Vagina (tissue), 2 donors: ENCODE measurements around the gene INTS3. TPM values are rescaled to one million over a fixed set of nuclear protein-coding genes. Genes with fewer than 3 reads are reported as not detected.

Source experiments
- DNase-seq, 2 donors: peaks; one replicate each; pipeline ENCODE4 v3.0.0-alpha.2; 2017; ENCODE audit errors: extremely low spot score in 2 of 2
- H3K27ac ChIP-seq: fragments of 200-600 bp; sonication (generic); one replicate; pipeline ENCODE4 v1.5.1; 2019
- H3K27me3 ChIP-seq: fragments of 200-600 bp; sonication (generic); one replicate; pipeline ENCODE4 v1.5.1; 2019
- H3K36me3 ChIP-seq, 2 donors: fragments of 200-600 bp; sonication (generic); one replicate each; pipeline ENCODE4 v1.5.1; 2017 to 2019
- H3K4me1 ChIP-seq: fragments of 200-600 bp; sonication (generic); one replicate; pipeline ENCODE4 v1.5.1; 2019
- H3K4me3 ChIP-seq, 2 donors: fragments of 200-600 bp; sonication (generic); 1 replicate in 1 of 2; 2 replicates in 1 of 2; pipeline ENCODE4 v1.5.1; 2016 to 2019
- H3K9me3 ChIP-seq: fragments of 200-600 bp; sonication (generic); one replicate; pipeline ENCODE4 v1.5.1; 2019
- CTCF ChIP-seq, 3 experiments: fragments of 450-650 bp in 2 of 3; fragments of 200-600 bp in 1 of 3; sonication (generic) in 1 of 3; IDR thresholded peaks; one replicate each; pipeline ENCODE4 v1.5.1; 2017 to 2019; ENCODE audit warnings: antibody characterized with exemption in 3 of 3, mild to moderate bottlenecking in 2 of 3, moderate library complexity in 2 of 3
- POLR2A ChIP-seq, 2 donors: fragments of 450-650 bp; IDR thresholded peaks; one replicate each; pipeline ENCODE4 v1.6.1; 2017; ENCODE audit warnings: antibody characterized with exemption in 2 of 2, mild to moderate bottlenecking in 2 of 2, moderate library complexity in 2 of 2
- POLR2AphosphoS5 ChIP-seq, 2 donors: sonication (generic); formaldehyde crosslinking; IDR thresholded peaks; one replicate each; pipeline ENCODE4 v1.9.0; 2017; ENCODE audit warnings: antibody characterized with exemption in 2 of 2, mild to moderate bottlenecking in 2 of 2, low read depth in 1 of 2; ENCODE audit not compliant: insufficient read depth in 1 of 2
- intact Hi-C: fragments of 100-400 bp; cut with DNase I; formaldehyde crosslinking; loops from one replicate; pipeline ENCODE4 v1.15.1; 2023
- total RNA-seq: library from RNA; depleted of rRNA; stranded (reverse); fragments of >200 nt; gene quantifications from one replicate; pipeline ENCODE4 v1.2.3, GENCODE V29; 2016

INTS3 gene
- total RNA-seq, 1 donor from 2014 or later: 45.9 TPM

DNA sequence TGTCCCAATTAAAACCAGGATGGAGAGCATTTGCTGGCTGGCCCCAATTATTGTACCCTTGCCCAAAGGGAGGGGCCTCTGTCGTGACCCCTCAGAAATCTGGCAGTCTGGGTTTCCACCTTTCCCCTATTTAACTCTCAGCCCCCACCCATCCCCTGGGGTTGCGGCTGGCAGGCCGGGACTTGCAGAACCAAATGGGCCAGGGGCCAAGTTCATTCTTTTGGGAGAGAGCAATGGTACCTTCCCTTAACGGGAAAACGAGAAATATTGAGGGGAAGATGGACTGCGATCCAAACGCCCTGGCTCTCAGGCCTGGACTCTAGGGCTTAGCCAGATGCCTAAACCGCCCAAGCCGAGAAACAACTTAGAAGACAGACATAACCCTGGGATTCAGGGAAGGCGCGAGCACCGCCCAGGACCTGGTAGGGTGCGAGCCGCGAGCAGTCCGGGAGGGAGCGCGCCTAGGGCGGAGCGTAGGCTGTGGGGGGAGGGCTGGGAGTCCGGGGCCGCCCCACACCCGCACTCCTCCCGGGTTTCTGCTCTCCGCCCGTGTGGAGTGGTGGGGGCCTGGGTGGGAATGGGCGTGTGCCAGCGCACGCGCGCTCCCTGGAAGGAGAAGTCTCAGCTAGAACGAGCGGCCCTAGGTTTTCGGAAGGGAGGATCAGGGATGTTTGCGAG lies 47.1 kb downstream of the INTS3 start, which contains the start of gene SLC27A3:
Gene SLC27A3 (plus strand): TSS at position 628 of the 678 bp plus-strand sequence. CDS start 91 bp downstream, outside the sequence.
- intact Hi-C loops: loop anchor here (5.0 kb wide), 1 partner anchor 98 kb away; the partner anchor contains the start of gene NPR1
- Histone ChIP-seq H3K36me3 (peaks cover 0 to 34% of the 10 kb centered on the region in 2 donors), H3K27me3 (no peaks in the 10 kb centered on the region), H3K27ac (peak within 1 kb of the TSS; percentile 91), H3K9me3 (no peaks in the 10 kb centered on the region), H3K4me3 (peak within 1 kb of the TSS; percentile 69 to 78), H3K4me1 (peaks cover 57% of the 10 kb centered on the region)
- no peak for DNase-seq
- peak; percentile 48 to 82 for TF ChIP-seq POLR2AphosphoS5 (IDR thresholded peaks at IDR 0.05; ENCODE audit: insufficient read depth in 1 of 2, low read depth in 1 of 2)
- no peak for TF ChIP-seq CTCF (IDR thresholded peaks at IDR 0.05)
- TF ChIP-seq POLR2A (IDR thresholded peaks at IDR 0.05): no peak

DNA sequence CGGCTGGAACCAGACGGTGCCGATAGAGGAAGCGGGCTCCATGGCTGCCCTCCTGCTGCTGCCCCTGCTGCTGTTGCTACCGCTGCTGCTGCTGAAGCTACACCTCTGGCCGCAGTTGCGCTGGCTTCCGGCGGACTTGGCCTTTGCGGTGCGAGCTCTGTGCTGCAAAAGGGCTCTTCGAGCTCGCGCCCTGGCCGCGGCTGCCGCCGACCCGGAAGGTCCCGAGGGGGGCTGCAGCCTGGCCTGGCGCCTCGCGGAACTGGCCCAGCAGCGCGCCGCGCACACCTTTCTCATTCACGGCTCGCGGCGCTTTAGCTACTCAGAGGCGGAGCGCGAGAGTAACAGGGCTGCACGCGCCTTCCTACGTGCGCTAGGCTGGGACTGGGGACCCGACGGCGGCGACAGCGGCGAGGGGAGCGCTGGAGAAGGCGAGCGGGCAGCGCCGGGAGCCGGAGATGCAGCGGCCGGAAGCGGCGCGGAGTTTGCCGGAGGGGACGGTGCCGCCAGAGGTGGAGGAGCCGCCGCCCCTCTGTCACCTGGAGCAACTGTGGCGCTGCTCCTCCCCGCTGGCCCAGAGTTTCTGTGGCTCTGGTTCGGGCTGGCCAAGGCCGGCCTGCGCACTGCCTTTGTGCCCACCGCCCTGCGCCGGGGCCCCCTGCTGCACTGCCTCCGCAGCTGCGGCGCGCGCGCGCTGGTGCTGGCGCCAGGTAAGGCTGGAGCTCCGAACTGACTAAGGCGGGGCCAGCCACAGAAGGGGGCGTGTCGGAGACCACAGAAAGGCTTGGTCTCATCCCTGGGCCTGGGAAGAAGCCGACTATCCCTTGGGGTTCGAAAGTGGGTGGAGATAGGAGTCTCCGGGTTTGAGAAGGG lies 47.8 kb downstream of the INTS3 start:
- peak overlapping the region; percentile 91 for H3K27ac ChIP-seq
- H3K36me3 ChIP-seq: peaks cover 0 to 29% of the 10 kb centered on the region in 2 donors
- H3K9me3 ChIP-seq: no peaks in the 10 kb centered on the region
- H3K4me3 ChIP-seq: peak overlapping the region; percentile 69 to 78
- TF ChIP-seq POLR2AphosphoS5 (IDR thresholded peaks at IDR 0.05; ENCODE audit: insufficient read depth in 1 of 2, low read depth in 1 of 2): peak in 1 of 2 donors; percentile 64
- peak in 1 of 2 donors; percentile 65 for TF ChIP-seq POLR2A (IDR thresholded peaks at IDR 0.05)
- no peak for TF ChIP-seq CTCF (IDR thresholded peaks at IDR 0.05)
- intact Hi-C loops: no loop called here
- no peaks in the 10 kb centered on the region for H3K27me3 ChIP-seq
- H3K4me1 ChIP-seq: peaks cover 59% of the 10 kb centered on the region
- no peak for DNase-seq

GRCh38 chr1:153776352-153776751 lies 48.5 kb downstream of the INTS3 start:
- H3K36me3 ChIP-seq: peaks cover 0 to 22% of the 10 kb centered on the region in 2 donors
- H3K27me3 ChIP-seq: no peaks in the 10 kb centered on the region
- DNase-seq: no peak
- peak overlapping the region; percentile 69 to 78 for H3K4me3 ChIP-seq
- peak overlapping the region; percentile 91 for H3K27ac ChIP-seq
- TF ChIP-seq CTCF (IDR thresholded peaks at IDR 0.05) (no peak), POLR2A (IDR thresholded peaks at IDR 0.05) (no peak), POLR2AphosphoS5 (IDR thresholded peaks at IDR 0.05; ENCODE audit: insufficient read depth in 1 of 2, low read depth in 1 of 2) (no peak)
- H3K4me1 ChIP-seq: peaks cover 59% of the 10 kb centered on the region
- H3K9me3 ChIP-seq: no peaks in the 10 kb centered on the region
- intact Hi-C loops: no loop called here

DNA sequence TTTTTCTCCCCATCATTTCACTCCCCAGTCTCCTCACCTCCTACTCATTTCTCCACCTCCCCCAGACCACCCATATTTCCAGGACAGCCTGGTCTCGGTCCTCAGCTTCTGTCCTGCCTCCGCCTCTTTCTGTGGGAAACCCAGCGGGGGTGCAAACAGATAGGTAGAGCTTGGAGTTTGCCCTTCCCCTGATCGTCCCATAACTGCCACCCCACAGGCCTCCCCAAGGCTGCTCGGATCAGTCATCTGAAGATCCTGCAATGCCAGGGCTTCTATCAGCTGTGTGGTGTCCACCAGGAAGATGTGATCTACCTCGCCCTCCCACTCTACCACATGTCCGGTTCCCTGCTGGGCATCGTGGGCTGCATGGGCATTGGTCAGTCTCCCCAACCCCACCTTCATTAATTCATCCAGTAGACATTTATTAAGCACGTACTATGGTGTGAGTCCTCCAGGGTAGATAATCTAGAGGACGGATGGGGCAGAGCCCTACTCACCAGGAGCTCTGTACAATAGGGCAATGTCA lies 49.1 kb downstream of the INTS3 start:
- Histone ChIP-seq H3K4me1 (peaks cover 55% of the 10 kb centered on the region), H3K4me3 (peak overlapping the region; percentile 69 to 78), H3K36me3 (peaks cover 0 to 16% of the 10 kb centered on the region in 2 donors), H3K27ac (peak overlapping the region; percentile 91), H3K9me3 (no peaks in the 10 kb centered on the region), H3K27me3 (no peaks in the 10 kb centered on the region)
- intact Hi-C loops: no loop called here
- no peak for DNase-seq
- no peak for TF ChIP-seq CTCF (IDR thresholded peaks at IDR 0.05)
- no peak for TF ChIP-seq POLR2AphosphoS5 (IDR thresholded peaks at IDR 0.05; ENCODE audit: insufficient read depth in 1 of 2, low read depth in 1 of 2)
- no peak for TF ChIP-seq POLR2A (IDR thresholded peaks at IDR 0.05)
